ENCODE results near the gene CNTN5. TPM values are rescaled to one million over a fixed set of nuclear protein-coding genes. Genes with fewer than 3 reads are reported as not detected.

CNTN5 gene
- total RNA-seq, 3 donors from 2014 or later, result 0.35 TPM; not detected in 2

GRCh38 chr11:99229544-99229943, 208.8 kb downstream of the CNTN5 start:
- DNase-seq (no peak), ATAC-seq (no peak)
- Histone ChIP-seq H3K4me3 (no peak overlapping the region), H3K36me3 (ENCODE audit: low read depth) (no peaks in the 10 kb centered on the region), H3K9me3 (peaks cover 9% of the 10 kb centered on the region), H3K4me1 (ENCODE audit: low read depth) (no peaks in the 10 kb centered on the region)
- TF ChIP-seq CTCF (IDR thresholded peaks at IDR 0.05), result no peak
- intact Hi-C loops (cut with DNase I, micrococcal nuclease), result no loop called here

- no peak for TF ChIP-seq CTCF (IDR thresholded peaks at IDR 0.05)
- intact Hi-C loops (cut with DNase I, micrococcal nuclease), result no loop called here
These were observed 213.8 kb downstream of the CNTN5 start for GRCh38 chr11:99234534-99234933.

GRCh38 chr11:99238401-99238800, 217.7 kb downstream of the CNTN5 start:
- intact Hi-C loops (cut with DNase I, micrococcal nuclease), result no loop called here
- TF ChIP-seq CTCF (IDR thresholded peaks at IDR 0.05), result no peak
- H3K4me1 ChIP-seq (ENCODE audit: low read depth), result no peaks in the 10 kb centered on the region
- H3K4me3 ChIP-seq, result no peak overlapping the region
- H3K9me3 ChIP-seq, result no peaks in the 10 kb centered on the region
- ATAC-seq (no peak), DNase-seq (no peak)
- H3K36me3 ChIP-seq (ENCODE audit: low read depth), result no peaks in the 10 kb centered on the region

More at GRCh38 chr11:99234534-99234933, 213.8 kb downstream of the CNTN5 start:
- H3K36me3 ChIP-seq (ENCODE audit: low read depth), result no peaks in the 10 kb centered on the region
- no peak overlapping the region for H3K4me3 ChIP-seq
- H3K9me3 ChIP-seq, result peaks cover 9% of the 10 kb centered on the region
- no peak for DNase-seq
- H3K4me1 ChIP-seq (ENCODE audit: low read depth), result no peaks in the 10 kb centered on the region
- no peak for ATAC-seq

- Histone ChIP-seq H3K4me1 (ENCODE audit: low read depth) (no peaks in the 10 kb centered on the region), H3K4me3 (no peak overlapping the region), H3K36me3 (ENCODE audit: low read depth) (no peaks in the 10 kb centered on the region), H3K9me3 (no peaks in the 10 kb centered on the region)
- ATAC-seq (no peak), DNase-seq (no peak)
- intact Hi-C loops (cut with DNase I, micrococcal nuclease), result no loop called here
- no peak for TF ChIP-seq CTCF (IDR thresholded peaks at IDR 0.05)
These were observed 219.7 kb downstream of the CNTN5 start for GRCh38 chr11:99240192-99241030.

GRCh38 chr11:99241066-99241465, 220.3 kb downstream of the CNTN5 start:
- TF ChIP-seq CTCF (IDR thresholded peaks at IDR 0.05), result no peak
- Histone ChIP-seq H3K4me3 (no peak overlapping the region), H3K4me1 (ENCODE audit: low read depth) (no peaks in the 10 kb centered on the region), H3K36me3 (ENCODE audit: low read depth) (no peaks in the 10 kb centered on the region), H3K9me3 (no peaks in the 10 kb centered on the region)
- DNase-seq (no peak), ATAC-seq (no peak)
- intact Hi-C loops (cut with DNase I, micrococcal nuclease), result no loop called here

Data from mucosa of descending colon (tissue), 3 donors.